ENCODE data around the gene RAB11FIP4. TPM values are rescaled to one million over a fixed set of nuclear protein-coding genes. Genes with fewer than 3 reads are reported as not detected.

The RAB11FIP4 gene
- total RNA-seq, 1 experiment from 2014 or later, result 10.8 TPM

DNA sequence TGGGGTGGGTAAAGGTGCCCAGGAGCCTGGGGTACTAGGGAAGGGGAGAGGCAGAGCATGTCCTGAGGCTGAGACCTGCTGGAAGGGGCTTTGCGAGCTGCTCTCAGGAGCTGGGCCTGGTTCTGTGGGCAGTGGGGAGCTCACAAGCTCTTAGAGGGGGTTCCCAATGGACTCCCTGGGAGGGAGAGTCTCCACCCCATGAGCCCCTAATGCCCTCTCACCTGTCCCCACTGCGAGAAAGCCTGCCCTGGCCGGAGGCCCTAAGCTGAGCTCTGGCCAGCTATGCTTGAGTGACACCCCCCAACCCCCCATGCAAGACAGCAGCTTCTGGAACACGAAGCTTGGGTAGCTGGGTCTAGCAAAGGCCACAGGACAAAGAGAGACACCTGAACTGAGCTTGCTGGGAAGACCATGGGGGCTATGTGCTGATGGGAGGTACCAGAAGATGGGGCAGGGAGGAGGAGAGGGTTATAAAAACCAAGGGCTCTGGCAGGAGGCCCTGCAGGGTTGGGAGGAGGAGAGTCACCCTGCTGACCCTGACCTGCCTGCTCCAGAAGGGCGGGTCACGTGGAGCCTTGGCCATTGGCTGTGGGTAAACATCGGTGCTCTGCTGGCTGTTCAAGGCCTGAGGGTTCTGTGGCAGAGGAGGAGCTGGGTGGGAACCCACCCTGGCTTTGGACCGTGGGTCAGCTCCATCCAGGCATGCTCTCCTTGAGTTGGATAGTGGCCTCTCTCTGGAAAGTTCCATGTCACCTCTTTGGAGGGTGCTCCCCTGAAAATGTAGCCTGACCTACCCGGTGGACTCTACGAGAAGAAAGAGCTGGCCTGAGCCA lies 106.7 kb downstream of the RAB11FIP4 start:
- CTCF ChIA-PET, result interaction anchor here (0.7 kb wide), 1 partner anchor 61 kb away, joined by 4 read pairs; no protein-coding TSS in a partner anchor
- intact Hi-C loops (cut with micrococcal nuclease; ENCODE audit: unreplicated experiment), result no loop called here

DNA sequence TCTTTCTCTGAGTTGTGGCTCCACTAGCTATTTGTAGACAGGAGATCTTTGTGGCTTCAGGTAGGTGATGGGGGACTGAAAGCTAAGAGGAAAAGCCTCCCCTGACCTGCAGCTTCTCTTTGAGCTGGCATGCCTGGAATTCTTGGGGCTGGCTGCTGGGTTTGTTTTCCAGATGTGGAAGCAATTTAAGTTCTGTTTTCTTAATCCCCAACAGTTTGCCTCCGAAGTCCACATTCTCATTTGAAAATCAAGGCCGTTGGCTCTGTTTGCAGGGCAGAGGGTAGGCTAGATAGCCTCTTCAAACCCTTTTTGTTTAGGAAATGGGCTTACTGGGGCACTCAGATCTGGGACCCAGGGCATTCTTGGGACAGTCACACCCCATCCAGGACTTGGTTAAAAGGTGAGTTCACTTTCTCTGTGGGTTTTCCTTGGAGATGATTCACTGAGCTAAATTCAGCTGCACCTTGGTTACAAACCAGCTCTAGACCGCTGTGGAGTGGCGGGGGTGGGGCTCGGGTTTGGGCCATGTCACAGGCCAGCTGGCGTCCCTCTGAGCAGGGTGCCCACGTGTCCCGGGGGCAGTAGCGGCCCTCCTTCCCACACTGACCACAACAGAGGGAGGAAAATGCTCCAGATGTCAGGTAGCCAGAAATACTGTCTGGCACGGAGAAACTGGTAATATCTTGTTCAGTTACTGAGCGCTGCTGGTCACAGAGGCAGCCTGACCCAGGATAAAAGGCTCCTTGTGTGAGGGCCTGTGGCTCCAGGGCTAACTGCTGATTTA lies 108.5 kb downstream of the RAB11FIP4 start:
- in situ Hi-C loops (cut with HindIII; ENCODE audit: low pct_unique_long_range_greater_than_20kb, low sequenced_read_pairs) (no loop called here), intact Hi-C loops (cut with micrococcal nuclease; ENCODE audit: unreplicated experiment) (no loop called here)
- TF ChIP-seq POLR2AphosphoS5 (IDR thresholded peaks at IDR 0.05; ENCODE audit: low read depth, low read length), result no peak
- TF ChIP-seq TCF7L2 (IDR thresholded peaks at IDR 0.05; ENCODE audit: low read depth, low read length), result peak; percentile 60; the same call in 1 of the 2 replicates
- Histone ChIP-seq H3K9me3 (ENCODE audit: control insufficient read depth, insufficient read depth, low read depth, low read length) (no peaks in the 10 kb centered on the region), H3K27me3 (ENCODE audit: control insufficient read depth, insufficient read depth, low read length) (no peaks in the 10 kb centered on the region; the same call in 1 of the 2 replicates), H3K36me3 (ENCODE audit: control insufficient read depth, insufficient read depth, low read length) (no peaks in the 10 kb centered on the region), H3K4me3 (ENCODE audit: low read depth in 2 of 2, low read length in 2 of 2) (no peak overlapping the region), H3K4me1 (ENCODE audit: control insufficient read depth, insufficient read depth, low read length) (peaks cover 17% of the 10 kb centered on the region), H3K27ac (ENCODE audit: low read length) (peak overlapping the region; percentile 63)
- peak; percentile 74 for ATAC-seq
- no TSS peak for BruUV-seq (replicated peaks)
- CTCF ChIA-PET, result interaction anchor here (0.6 kb wide), 2 partner anchors 107 to 123 kb away, joined by 3 to 5 read pairs; no protein-coding TSS in a partner anchor
- POLR2A ChIA-PET, result no interaction called here
- DNase-seq (ENCODE audit: low read depth, low spot score), result no peak

More for the DNA sequence above, 106.7 kb downstream of the RAB11FIP4 start:
- no peak for ATAC-seq
- H3K4me1 ChIP-seq (ENCODE audit: control insufficient read depth, insufficient read depth, low read length), result peaks cover 17% of the 10 kb centered on the region
- DNase-seq (ENCODE audit: low read depth, low spot score), result no peak
- H3K27me3 ChIP-seq (ENCODE audit: control insufficient read depth, insufficient read depth, low read length), result no peaks in the 10 kb centered on the region
- no peaks in the 10 kb centered on the region for H3K36me3 ChIP-seq (ENCODE audit: control insufficient read depth, insufficient read depth, low read length)
- TF ChIP-seq, protein P1, sequence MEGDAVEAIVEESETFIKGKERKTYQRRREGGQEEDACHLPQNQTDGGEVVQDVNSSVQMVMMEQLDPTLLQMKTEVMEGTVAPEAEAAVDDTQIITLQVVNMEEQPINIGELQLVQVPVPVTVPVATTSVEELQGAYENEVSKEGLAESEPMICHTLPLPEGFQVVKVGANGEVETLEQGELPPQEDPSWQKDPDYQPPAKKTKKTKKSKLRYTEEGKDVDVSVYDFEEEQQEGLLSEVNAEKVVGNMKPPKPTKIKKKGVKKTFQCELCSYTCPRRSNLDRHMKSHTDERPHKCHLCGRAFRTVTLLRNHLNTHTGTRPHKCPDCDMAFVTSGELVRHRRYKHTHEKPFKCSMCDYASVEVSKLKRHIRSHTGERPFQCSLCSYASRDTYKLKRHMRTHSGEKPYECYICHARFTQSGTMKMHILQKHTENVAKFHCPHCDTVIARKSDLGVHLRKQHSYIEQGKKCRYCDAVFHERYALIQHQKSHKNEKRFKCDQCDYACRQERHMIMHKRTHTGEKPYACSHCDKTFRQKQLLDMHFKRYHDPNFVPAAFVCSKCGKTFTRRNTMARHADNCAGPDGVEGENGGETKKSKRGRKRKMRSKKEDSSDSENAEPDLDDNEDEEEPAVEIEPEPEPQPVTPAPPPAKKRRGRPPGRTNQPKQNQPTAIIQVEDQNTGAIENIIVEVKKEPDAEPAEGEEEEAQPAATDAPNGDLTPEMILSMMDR (IDR thresholded peaks at IDR 0.05), result no peak
- no peak for TF ChIP-seq POLR2AphosphoS5 (IDR thresholded peaks at IDR 0.05; ENCODE audit: low read depth, low read length)
- TF ChIP-seq, protein P2, sequence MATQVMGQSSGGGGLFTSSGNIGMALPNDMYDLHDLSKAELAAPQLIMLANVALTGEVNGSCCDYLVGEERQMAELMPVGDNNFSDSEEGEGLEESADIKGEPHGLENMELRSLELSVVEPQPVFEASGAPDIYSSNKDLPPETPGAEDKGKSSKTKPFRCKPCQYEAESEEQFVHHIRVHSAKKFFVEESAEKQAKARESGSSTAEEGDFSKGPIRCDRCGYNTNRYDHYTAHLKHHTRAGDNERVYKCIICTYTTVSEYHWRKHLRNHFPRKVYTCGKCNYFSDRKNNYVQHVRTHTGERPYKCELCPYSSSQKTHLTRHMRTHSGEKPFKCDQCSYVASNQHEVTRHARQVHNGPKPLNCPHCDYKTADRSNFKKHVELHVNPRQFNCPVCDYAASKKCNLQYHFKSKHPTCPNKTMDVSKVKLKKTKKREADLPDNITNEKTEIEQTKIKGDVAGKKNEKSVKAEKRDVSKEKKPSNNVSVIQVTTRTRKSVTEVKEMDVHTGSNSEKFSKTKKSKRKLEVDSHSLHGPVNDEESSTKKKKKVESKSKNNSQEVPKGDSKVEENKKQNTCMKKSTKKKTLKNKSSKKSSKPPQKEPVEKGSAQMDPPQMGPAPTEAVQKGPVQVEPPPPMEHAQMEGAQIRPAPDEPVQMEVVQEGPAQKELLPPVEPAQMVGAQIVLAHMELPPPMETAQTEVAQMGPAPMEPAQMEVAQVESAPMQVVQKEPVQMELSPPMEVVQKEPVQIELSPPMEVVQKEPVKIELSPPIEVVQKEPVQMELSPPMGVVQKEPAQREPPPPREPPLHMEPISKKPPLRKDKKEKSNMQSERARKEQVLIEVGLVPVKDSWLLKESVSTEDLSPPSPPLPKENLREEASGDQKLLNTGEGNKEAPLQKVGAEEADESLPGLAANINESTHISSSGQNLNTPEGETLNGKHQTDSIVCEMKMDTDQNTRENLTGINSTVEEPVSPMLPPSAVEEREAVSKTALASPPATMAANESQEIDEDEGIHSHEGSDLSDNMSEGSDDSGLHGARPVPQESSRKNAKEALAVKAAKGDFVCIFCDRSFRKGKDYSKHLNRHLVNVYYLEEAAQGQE (IDR thresholded peaks at IDR 0.05; ENCODE audit: insufficient read depth in 1 of 2, low read depth in 2 of 2, low read length in 1 of 2), result no peak
- no peak for TF ChIP-seq TCF7L2 (IDR thresholded peaks at IDR 0.05; ENCODE audit: low read depth, low read length)
- TF ChIP-seq SIN3A (IDR thresholded peaks at IDR 0.05; ENCODE audit: borderline replicate concordance, insufficient read depth, low read depth, low read length), result no peak
- in situ Hi-C loops (cut with HindIII; ENCODE audit: low pct_unique_long_range_greater_than_20kb, low sequenced_read_pairs), result no loop called here
- H3K27ac ChIP-seq (ENCODE audit: low read length), result no peak overlapping the region
- no TSS peak for BruUV-seq (replicated peaks)
- no peaks in the 10 kb centered on the region for H3K9me3 ChIP-seq (ENCODE audit: control insufficient read depth, insufficient read depth, low read depth, low read length)
- no peak overlapping the region for H3K4me3 ChIP-seq (ENCODE audit: low read depth in 2 of 2, low read length in 2 of 2)
- POLR2A ChIA-PET, result no interaction called here
